Activated T-helper 1 cell treated with anti-CD3 and anti-CD28 coated beads, Interleukin-2, amount 50 U/mL, for 16 hours (primary cell): Measurements from ENCODE around the gene MAPK10.
"Not testable (repeated sequence)": the region's sequence is repeated elsewhere in the genome, so short reads cannot be mapped to it uniquely, and the experiment has no call there.

Experiments
- DNase-seq, 2 donors: peaks; one replicate each; pipeline ENCODE4 v3.0.0-alpha.2; 2020; ENCODE audit warnings: low read depth in 1 of 2, low spot score in 1 of 2

The MAPK10 gene

GRCh38 chr4:86203176-86203575 lies 156.7 kb downstream of the MAPK10 start:
- no peak for DNase-seq

GRCh38 chr4:86185659-86186058 lies 174.2 kb downstream of the MAPK10 start:
- DNase-seq = no peak

GRCh38 chr4:86184901-86185285 lies 175.0 kb downstream of the MAPK10 start:
- DNase-seq = no peak

- no peak for DNase-seq
These were observed 175.5 kb downstream of the MAPK10 start for GRCh38 chr4:86184216-86184900.

GRCh38 chr4:86181585-86181984 lies 178.3 kb downstream of the MAPK10 start:
- no peak for DNase-seq

GRCh38 chr4:86178211-86178610 lies 181.6 kb downstream of the MAPK10 start:
- no peak for DNase-seq

- no peak for DNase-seq
These were observed 185.3 kb downstream of the MAPK10 start for GRCh38 chr4:86174506-86174905.

- not testable (repeated sequence) for DNase-seq
These were observed 191.5 kb downstream of the MAPK10 start for GRCh38 chr4:86168335-86168734.

- DNase-seq = no peak
These were observed 199.4 kb downstream of the MAPK10 start for GRCh38 chr4:86160426-86160825.

- DNase-seq = no peak
These were observed 200.6 kb downstream of the MAPK10 start for GRCh38 chr4:86159216-86159615.

GRCh38 chr4:86156531-86156930 lies 203.3 kb downstream of the MAPK10 start:
- DNase-seq = no peak

- DNase-seq = no peak
These were observed 204.1 kb downstream of the MAPK10 start for GRCh38 chr4:86155766-86156165.

GRCh38 chr4:86152454-86152853 lies 207.4 kb downstream of the MAPK10 start:
- DNase-seq = no peak

- DNase-seq = no peak
These were observed 208.7 kb downstream of the MAPK10 start for GRCh38 chr4:86151196-86151595.

- DNase-seq = no peak
These were observed 218.7 kb downstream of the MAPK10 start for GRCh38 chr4:86141161-86141560.

- DNase-seq = no peak
These were observed 227.4 kb downstream of the MAPK10 start for GRCh38 chr4:86132468-86132867.

- no peak for DNase-seq
These were observed 228.4 kb downstream of the MAPK10 start for GRCh38 chr4:86131456-86131855.

GRCh38 chr4:86130160-86130933 lies 229.5 kb downstream of the MAPK10 start:
- DNase-seq = no peak

- DNase-seq = no peak
These were observed 230.3 kb downstream of the MAPK10 start for GRCh38 chr4:86129546-86129945.

- no peak for DNase-seq
These were observed 237.4 kb downstream of the MAPK10 start for GRCh38 chr4:86122404-86122803.

GRCh38 chr4:86118711-86119110 lies 241.1 kb downstream of the MAPK10 start:
- no peak for DNase-seq

- no peak for DNase-seq
These were observed 242.0 kb downstream of the MAPK10 start for GRCh38 chr4:86117705-86118302.
